Fibroblast of villous mesenchyme (primary cell): Measurements from ENCODE around the gene RABGGTA. TPM values are rescaled to one million over a fixed set of nuclear protein-coding genes. Genes with fewer than 3 reads are reported as not detected.
"Not testable (repeated sequence)": the region's sequence is repeated elsewhere in the genome, so short reads cannot be mapped to it uniquely, and the experiment has no call there.

Experiments
- DNase-seq: peaks from one replicate; pipeline ENCODE4 v3.0.0-alpha.2; 2010; ENCODE audit warnings: low read depth
- H3K4me3 ChIP-seq: 2 replicates; pipeline ENCODE4 v1.5.1; 2011; ENCODE audit warnings: low read depth, mild to moderate bottlenecking, low read length
- CTCF ChIP-seq: IDR thresholded peaks from 2 replicates; pipeline ENCODE4 v1.5.1; 2012; ENCODE audit warnings: low read depth, mild to moderate bottlenecking, low read length; ENCODE audit not compliant: insufficient read depth
- small RNA-seq: library from RNA; depleted of rRNA; stranded (forward); fragments of <200 nt; gene quantifications from one replicate; pipeline ENCODE3, GENCODE V24; 2012
- total RNA-seq: library from RNA; depleted of rRNA; stranded (reverse); fragments of >200 nt; gene quantifications from 2 replicates; pipeline ENCODE4 v1.2.3, GENCODE V29; 2012

Gene RABGGTA
- total RNA-seq, 1 donor, result 28.1 TPM

GRCh38 chr14:24228902-24229301 lies 42.5 kb downstream of the RABGGTA start:
- no peak for DNase-seq
- H3K4me3 ChIP-seq, result no peak overlapping the region
- TF ChIP-seq CTCF, result no peak

- DNase-seq, result no peak
- TF ChIP-seq CTCF, result no peak
- no peak overlapping the region for H3K4me3 ChIP-seq
These were observed 44.9 kb downstream of the RABGGTA start for GRCh38 chr14:24226473-24226872.

- DNase-seq, result peak; percentile 70
- H3K4me3 ChIP-seq, result no peak overlapping the region
- TF ChIP-seq CTCF, result no peak
These were observed 46.8 kb downstream of the RABGGTA start for GRCh38 chr14:24224618-24225071.

GRCh38 chr14:24222987-24223386 lies 48.4 kb downstream of the RABGGTA start:
- not testable (repeated sequence) for DNase-seq, H3K4me3 ChIP-seq

GRCh38 chr14:24219521-24219920 lies 51.9 kb downstream of the RABGGTA start:
- no peak overlapping the region for H3K4me3 ChIP-seq
- no peak for DNase-seq
- no peak for TF ChIP-seq CTCF

- TF ChIP-seq CTCF, result no peak
These were observed 52.3 kb downstream of the RABGGTA start for GRCh38 chr14:24219080-24219479.

GRCh38 chr14:24216876-24217275 lies 54.5 kb downstream of the RABGGTA start:
- not testable (repeated sequence) for H3K4me3 ChIP-seq, DNase-seq

More at GRCh38 chr14:24219080-24219479, 52.3 kb downstream of the RABGGTA start:
- H3K4me3 ChIP-seq, result no peak overlapping the region
- DNase-seq, result no peak

GRCh38 chr14:24216345-24216699 lies 55.1 kb downstream of the RABGGTA start:
- peak overlapping the region; percentile 91 for H3K4me3 ChIP-seq
- no peak for TF ChIP-seq CTCF
- DNase-seq, result no peak

Small RNA genes within 50 kb of the gene (small RNA-seq; reads per million reads assigned to genes)
- not detected for gene MDP1

Other genes starting within 250 kb of the RABGGTA start
- gene CARMIL3, start 219.6 kb downstream of the RABGGTA start, total RNA-seq, result not detected in 2 replicates
- not detected in 2 replicates for gene CPNE6, start 200.0 kb downstream of the RABGGTA start, total RNA-seq
- 13.0 and 33.2 TPM in 2 replicates for gene PCK2, start 177.3 kb downstream of the RABGGTA start, total RNA-seq
- gene DCAF11, start 156.8 kb downstream of the RABGGTA start, total RNA-seq, result 45.1 and 47.9 TPM in 2 replicates
- gene NRL, start 156.6 kb downstream of the RABGGTA start, total RNA-seq, result 0.86 and 1.3 TPM in 2 replicates
- not detected in 2 replicates for gene FITM1, start 140.9 kb downstream of the RABGGTA start, total RNA-seq
- 95.7 and 147 TPM in 2 replicates for gene PSME1, start 135.4 kb downstream of the RABGGTA start, total RNA-seq
- 9.9 and 17.4 TPM in 2 replicates for gene EMC9, start 130.0 kb downstream of the RABGGTA start, total RNA-seq
- 141 and 151 TPM in 2 replicates for gene PSME2, start 125.0 kb downstream of the RABGGTA start, total RNA-seq
- gene RNF31, start 124.1 kb downstream of the RABGGTA start, total RNA-seq, result 37.4 and 38.0 TPM in 2 replicates
- 67.6 and 96.7 TPM in 2 replicates for gene IRF9, start 110.3 kb downstream of the RABGGTA start, total RNA-seq
- gene REC8, start 99.5 kb downstream of the RABGGTA start, total RNA-seq, result 4.2 and 4.7 TPM in 2 replicates
- gene IPO4, start 82.8 kb downstream of the RABGGTA start, total RNA-seq, result 39.6 and 41.9 TPM in 2 replicates
- 64.4 and 96.3 TPM in 2 replicates for gene TM9SF1, start 76.2 kb downstream of the RABGGTA start, total RNA-seq
- under 0.01 and 0.32 TPM in 2 replicates for gene TSSK4, start 65.9 kb downstream of the RABGGTA start, total RNA-seq
- 13.8 and 15.8 TPM in 2 replicates for gene CHMP4A, start 58.1 kb downstream of the RABGGTA start, total RNA-seq
- 8.6 and 15.5 TPM in 2 replicates for gene MDP1, start 55.5 kb downstream of the RABGGTA start, total RNA-seq
- 114 and 128 TPM in 2 replicates for gene NEDD8, start 39.2 kb downstream of the RABGGTA start, total RNA-seq
- gene GMPR2, start 38.7 kb downstream of the RABGGTA start, total RNA-seq, result 76.7 and 87.7 TPM in 2 replicates
- 43.2 and 60.9 TPM in 2 replicates for gene TINF2, start 29.0 kb downstream of the RABGGTA start, total RNA-seq
- 0.64 and 2.2 TPM in 2 replicates for gene TGM1, start 8.4 kb downstream of the RABGGTA start, total RNA-seq
- gene DHRS1, start 28.2 kb upstream of the RABGGTA start, total RNA-seq, result 8.7 and 13.8 TPM in 2 replicates
- gene NOP9, start 28.3 kb upstream of the RABGGTA start, total RNA-seq, result 24.5 and 29.4 TPM in 2 replicates
- 1.3 and 3.0 TPM in 2 replicates for gene CIDEB, start 36.4 kb upstream of the RABGGTA start, total RNA-seq
- gene LTB4R2, start 38.5 kb upstream of the RABGGTA start, total RNA-seq, result 3.9 and 6.8 TPM in 2 replicates
- gene LTB4R, start 39.9 kb upstream of the RABGGTA start, total RNA-seq, result 1.3 and 1.6 TPM in 2 replicates
- 4.2 and 18.1 TPM in 2 replicates for gene ADCY4, start 63.5 kb upstream of the RABGGTA start, total RNA-seq
- gene RIPK3, start 68.4 kb upstream of the RABGGTA start, total RNA-seq, result 0.32 and 3.9 TPM in 2 replicates
- gene NFATC4, start 96.6 kb upstream of the RABGGTA start, total RNA-seq, result 56.4 and 68.2 TPM in 2 replicates
- 11.6 and 15.5 TPM in 2 replicates for gene NYNRIN, start 127.4 kb upstream of the RABGGTA start, total RNA-seq
- gene CBLN3, start 158.1 kb upstream of the RABGGTA start, total RNA-seq, result 1.7 and 2.3 TPM in 2 replicates
- 43.2 and 47.4 TPM in 2 replicates for gene KHNYN, start 158.4 kb upstream of the RABGGTA start, total RNA-seq
- 9.5 and 13.5 TPM in 2 replicates for gene SDR39U1, start 171.2 kb upstream of the RABGGTA start, total RNA-seq
- not detected in 2 replicates for gene CMA1, start 236.7 kb upstream of the RABGGTA start, total RNA-seq